Hepatocyte (in vitro differentiated cells): Measurements from ENCODE around the gene FAM185A. TPM values are rescaled to one million over a fixed set of nuclear protein-coding genes. Genes with fewer than 3 reads are reported as not detected.
A peak's percentile ranks its signal among the peaks of the same experiment; 100 is the strongest.
"Not testable (repeated sequence)": the region's sequence is repeated elsewhere in the genome, so short reads cannot be mapped to it uniquely, and the experiment has no call there.

ENCODE experiments used
- DNase-seq: peaks from one replicate; pipeline ENCODE4 v3.0.0-alpha.2; 2016; ENCODE audit warnings: low spot score
- H2AFZ ChIP-seq: fragments of 200-600 bp; sonication (generic); 2 replicates; pipeline ENCODE4 v1.6.0; 2016; ENCODE audit warnings: antibody characterized with exemption, mild to moderate bottlenecking
- H3K27ac ChIP-seq: fragments of 200-600 bp; sonication (generic); 2 replicates; pipeline ENCODE4 v1.5.1; 2016; ENCODE audit warnings: mild to moderate bottlenecking
- H3K27me3 ChIP-seq: fragments of 200-600 bp; sonication (generic); 2 replicates; pipeline ENCODE4 v1.6.1; 2016
- H3K36me3 ChIP-seq: fragments of 200-600 bp; sonication (generic); replicated peaks from 2 replicates; pipeline ENCODE4 v1.5.1; 2016; ENCODE audit warnings: low read depth; ENCODE audit not compliant: insufficient read depth
- H3K4me1 ChIP-seq: fragments of 200-600 bp; sonication (generic); 2 replicates; pipeline ENCODE4 v1.5.1; 2016; ENCODE audit warnings: mild to moderate bottlenecking, moderate library complexity; ENCODE audit not compliant: insufficient read depth
- H3K4me2 ChIP-seq: fragments of 200-600 bp; sonication (generic); 2 replicates; pipeline ENCODE4 v1.6.0; 2016
- H3K4me3 ChIP-seq: fragments of 200-600 bp; sonication (generic); 2 replicates; pipeline ENCODE4 v1.5.1; 2016; ENCODE audit warnings: mild to moderate bottlenecking
- H3K79me2 ChIP-seq: fragments of 200-600 bp; sonication (generic); 2 replicates; pipeline ENCODE4 v1.6.0; 2017; ENCODE audit warnings: mild to moderate bottlenecking
- H3K9me2 ChIP-seq: fragments of 200-600 bp; sonication (generic); replicated peaks from 2 replicates; pipeline ENCODE4 v1.6.0; 2017; ENCODE audit warnings: mild to moderate bottlenecking; ENCODE audit not compliant: insufficient read depth
- H3K9me3 ChIP-seq: fragments of 200-600 bp; sonication (generic); 2 replicates; pipeline ENCODE4 v1.5.1; 2016; ENCODE audit warnings: low read depth, mild to moderate bottlenecking
- H4K20me1 ChIP-seq: fragments of 200-600 bp; sonication (generic); 2 replicates; pipeline ENCODE4 v1.6.0; 2016; ENCODE audit warnings: mild to moderate bottlenecking; ENCODE audit not compliant: insufficient read depth, poor library complexity, severe bottlenecking
- WGBS: methylation state at CpG from one replicate; pipeline ENCODE4 v1.1.6; 2016; ENCODE audit warnings: low lambda C conversion rate; ENCODE audit errors: missing lambda C conversion rate; 5-methylcytosine and 5-hydroxymethylcytosine counted together
- polyA plus RNA-seq: library from polyadenylated mRNA; unstranded; fragments of >200 nt; fragmentation: Nextera tagmentation; extraction: Ambion mirVana; gene quantifications from 2 replicates; pipeline ENCODE4 v1.2.1, GENCODE V29; 2016
- total RNA-seq: library from RNA; depleted of rRNA; stranded (reverse); fragments of >200 nt; gene quantifications from 2 replicates; pipeline ENCODE4 v1.2.3, GENCODE V29; 2014
- TF ChIP-seq, protein P1 (sequence below): fragments of 200-600 bp; sonication (generic); IDR thresholded peaks from 2 replicates; pipeline ENCODE4 v1.5.1; 2016; ENCODE audit warnings: antibody characterized with exemption, mild to moderate bottlenecking; ENCODE audit not compliant: poor library complexity

FAM185A gene
- total and polyA plus RNA-seq, 2 experiments from 2014 or later: 4.8 to 16.0 TPM

- H4K20me1 ChIP-seq, H3K79me2 ChIP-seq, H3K4me2 ChIP-seq, H3K27me3 ChIP-seq, H3K9me2 ChIP-seq, H3K27ac ChIP-seq, H2AFZ ChIP-seq, DNase-seq, H3K4me1 ChIP-seq, H3K4me3 ChIP-seq, H3K9me3 ChIP-seq, H3K36me3 ChIP-seq: not testable (repeated sequence)
- TF ChIP-seq, protein P1, sequence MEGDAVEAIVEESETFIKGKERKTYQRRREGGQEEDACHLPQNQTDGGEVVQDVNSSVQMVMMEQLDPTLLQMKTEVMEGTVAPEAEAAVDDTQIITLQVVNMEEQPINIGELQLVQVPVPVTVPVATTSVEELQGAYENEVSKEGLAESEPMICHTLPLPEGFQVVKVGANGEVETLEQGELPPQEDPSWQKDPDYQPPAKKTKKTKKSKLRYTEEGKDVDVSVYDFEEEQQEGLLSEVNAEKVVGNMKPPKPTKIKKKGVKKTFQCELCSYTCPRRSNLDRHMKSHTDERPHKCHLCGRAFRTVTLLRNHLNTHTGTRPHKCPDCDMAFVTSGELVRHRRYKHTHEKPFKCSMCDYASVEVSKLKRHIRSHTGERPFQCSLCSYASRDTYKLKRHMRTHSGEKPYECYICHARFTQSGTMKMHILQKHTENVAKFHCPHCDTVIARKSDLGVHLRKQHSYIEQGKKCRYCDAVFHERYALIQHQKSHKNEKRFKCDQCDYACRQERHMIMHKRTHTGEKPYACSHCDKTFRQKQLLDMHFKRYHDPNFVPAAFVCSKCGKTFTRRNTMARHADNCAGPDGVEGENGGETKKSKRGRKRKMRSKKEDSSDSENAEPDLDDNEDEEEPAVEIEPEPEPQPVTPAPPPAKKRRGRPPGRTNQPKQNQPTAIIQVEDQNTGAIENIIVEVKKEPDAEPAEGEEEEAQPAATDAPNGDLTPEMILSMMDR: peak; percentile 47
- 61% methylated on average over 1 of the region's 1 CpG for WGBS
Measured at GRCh38 chr7:102758227-102758626, 9.4 kb downstream of the FAM185A start.

- not testable (repeated sequence) for H3K4me2 ChIP-seq, H3K27ac ChIP-seq, DNase-seq, H3K9me2 ChIP-seq, H3K79me2 ChIP-seq, H2AFZ ChIP-seq, H3K27me3 ChIP-seq, H3K36me3 ChIP-seq, H3K4me3 ChIP-seq, H3K4me1 ChIP-seq, H3K9me3 ChIP-seq, H4K20me1 ChIP-seq
- WGBS: 100% methylated on average over 1 of the region's 1 CpG
Measured at GRCh38 chr7:102759934-102760333, 11.1 kb downstream of the FAM185A start.

- H3K4me2 ChIP-seq, H3K9me2 ChIP-seq, H3K4me3 ChIP-seq, H3K79me2 ChIP-seq, H3K27me3 ChIP-seq, DNase-seq, H3K4me1 ChIP-seq, H2AFZ ChIP-seq, H3K36me3 ChIP-seq, H3K27ac ChIP-seq, H3K9me3 ChIP-seq, H4K20me1 ChIP-seq: not testable (repeated sequence)
- 85% methylated on average over 1 of the region's 1 CpG for WGBS
Measured at GRCh38 chr7:102761234-102761633, 12.4 kb downstream of the FAM185A start.

DNA sequence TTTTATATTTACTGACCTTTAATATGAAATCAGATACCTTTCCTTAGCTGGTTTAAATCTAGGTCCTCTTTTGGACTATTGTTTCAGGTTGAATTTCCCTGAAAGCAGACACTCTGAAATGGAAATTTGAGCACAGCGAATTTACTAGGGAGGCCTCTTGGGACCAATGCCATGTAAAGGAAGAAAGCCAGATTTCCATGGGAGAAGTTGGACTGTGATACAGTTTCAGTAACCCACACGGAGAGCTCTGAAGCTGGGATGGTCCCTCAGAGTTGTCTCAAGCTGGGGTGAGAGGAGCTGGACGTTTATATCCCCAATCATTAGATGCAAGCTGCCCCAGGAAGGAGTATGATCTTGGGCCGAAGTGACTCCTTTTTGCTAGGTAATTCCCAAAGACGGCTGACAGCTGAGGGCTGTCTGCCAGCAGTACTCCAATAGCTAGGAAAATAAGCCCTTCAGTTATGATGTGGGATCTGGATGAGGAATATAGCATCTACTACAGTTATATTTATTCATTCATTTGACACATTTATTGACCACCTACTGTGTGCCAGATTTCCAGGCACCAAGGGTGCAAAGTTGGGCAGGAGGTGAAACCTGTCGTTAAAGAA lies 14.6 kb downstream of the FAM185A start:
- not testable (repeated sequence) for H3K36me3 ChIP-seq, H3K4me2 ChIP-seq, H3K4me1 ChIP-seq, H3K27me3 ChIP-seq, DNase-seq, H3K9me3 ChIP-seq, H3K4me3 ChIP-seq, H3K79me2 ChIP-seq, H2AFZ ChIP-seq, H4K20me1 ChIP-seq, H3K9me2 ChIP-seq
- 58% methylated on average over 6 of the region's 6 CpGs for WGBS
- H3K27ac ChIP-seq: peak overlapping the region; percentile 70

GRCh38 chr7:102769657-102770192 lies 20.9 kb downstream of the FAM185A start:
- not testable (repeated sequence) for H2AFZ ChIP-seq, H3K9me3 ChIP-seq, H3K4me2 ChIP-seq, H3K9me2 ChIP-seq, H3K27ac ChIP-seq, DNase-seq, H3K79me2 ChIP-seq, H4K20me1 ChIP-seq, H3K4me3 ChIP-seq, H3K4me1 ChIP-seq, H3K36me3 ChIP-seq, H3K27me3 ChIP-seq
- 97% methylated on average over 2 of the region's 3 CpGs for WGBS

GRCh38 chr7:102770467-102770866 lies 21.7 kb downstream of the FAM185A start:
- H3K4me1 ChIP-seq, H3K27ac ChIP-seq, H3K79me2 ChIP-seq, H3K4me3 ChIP-seq, H3K27me3 ChIP-seq, H3K9me3 ChIP-seq, DNase-seq, H2AFZ ChIP-seq, H3K4me2 ChIP-seq, H4K20me1 ChIP-seq, H3K9me2 ChIP-seq, H3K36me3 ChIP-seq: not testable (repeated sequence)
- WGBS: 96% methylated on average over 3 of the region's 3 CpGs

- not testable (repeated sequence) for H3K4me2 ChIP-seq, H3K36me3 ChIP-seq, H4K20me1 ChIP-seq, H3K4me1 ChIP-seq, H3K27ac ChIP-seq, H2AFZ ChIP-seq, H3K79me2 ChIP-seq, H3K27me3 ChIP-seq, H3K4me3 ChIP-seq, H3K9me2 ChIP-seq, DNase-seq, H3K9me3 ChIP-seq
Measured at GRCh38 chr7:102776217-102776616, 27.4 kb downstream of the FAM185A start.

DNA sequence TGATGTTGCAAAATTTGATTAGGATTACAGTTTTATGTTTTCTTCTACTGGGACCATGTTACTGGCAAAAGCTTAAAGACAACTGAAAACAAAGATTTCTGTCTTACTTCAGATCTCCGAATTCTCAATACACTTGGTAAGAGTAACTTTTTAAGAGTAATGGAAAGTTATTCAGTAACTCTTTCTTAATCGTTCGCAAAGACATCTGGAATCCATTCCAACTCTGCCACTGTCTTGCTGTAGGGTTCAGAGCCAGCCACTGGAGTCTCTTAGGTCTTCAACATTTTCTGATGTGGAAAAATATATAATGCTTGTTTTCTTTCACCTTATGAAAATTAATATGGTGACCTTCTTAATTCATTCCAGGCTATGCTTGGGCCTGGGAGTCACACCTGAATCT lies 29.9 kb downstream of the FAM185A start:
- H3K36me3 ChIP-seq, H3K27me3 ChIP-seq, H3K9me3 ChIP-seq, DNase-seq, H3K9me2 ChIP-seq, H3K4me3 ChIP-seq, H2AFZ ChIP-seq, H3K79me2 ChIP-seq, H4K20me1 ChIP-seq, H3K4me2 ChIP-seq, H3K27ac ChIP-seq, H3K4me1 ChIP-seq: not testable (repeated sequence)
- 77% methylated on average over 3 of the region's 3 CpGs for WGBS
